ENCODE data around the gene KCNQ1.

KCNQ1 gene

DNA sequence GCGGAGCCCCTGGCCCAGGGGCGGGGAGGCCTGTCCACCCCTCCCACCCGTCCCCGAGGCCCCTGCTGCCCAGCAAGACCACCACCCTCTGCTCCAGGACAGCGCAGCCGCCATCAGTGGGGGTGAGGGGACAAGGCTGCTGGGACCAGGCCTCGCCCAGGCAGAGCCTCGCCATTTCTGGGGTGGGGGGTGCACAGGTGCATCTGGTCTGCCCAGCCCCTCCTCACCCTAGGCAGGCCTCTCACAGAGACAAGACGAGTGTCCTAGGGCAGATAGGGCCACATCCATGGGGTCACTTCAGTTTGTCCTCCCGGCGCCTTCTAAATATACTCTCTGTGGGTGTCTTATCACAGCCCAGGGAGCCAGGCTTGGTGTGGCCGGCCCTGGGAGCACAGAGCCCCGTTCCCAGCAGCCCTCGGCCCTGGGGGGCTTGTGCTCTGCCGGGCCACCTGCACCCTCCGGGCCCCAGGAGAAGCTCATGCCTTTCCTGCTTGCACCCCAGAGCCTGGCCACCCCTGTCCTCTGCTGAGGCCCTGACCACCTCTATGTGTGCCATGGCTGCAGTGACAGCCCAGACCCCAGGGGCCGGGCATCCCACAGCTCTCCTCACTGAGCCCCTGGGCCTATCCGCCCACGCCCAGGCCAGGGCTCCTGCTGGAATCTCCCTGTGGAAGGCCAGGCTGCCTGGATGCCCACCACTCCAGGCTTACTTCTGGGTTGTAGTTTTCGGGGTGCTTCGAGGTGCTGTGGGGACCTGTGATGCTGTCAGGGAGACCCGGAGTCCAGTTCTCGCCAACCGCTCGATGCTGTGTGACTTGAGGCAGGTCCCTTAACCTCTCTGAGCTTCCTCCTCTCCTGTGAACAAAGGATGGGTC lies 70.8 kb downstream of the KCNQ1 start:
- no peak for DNase-seq

DNA sequence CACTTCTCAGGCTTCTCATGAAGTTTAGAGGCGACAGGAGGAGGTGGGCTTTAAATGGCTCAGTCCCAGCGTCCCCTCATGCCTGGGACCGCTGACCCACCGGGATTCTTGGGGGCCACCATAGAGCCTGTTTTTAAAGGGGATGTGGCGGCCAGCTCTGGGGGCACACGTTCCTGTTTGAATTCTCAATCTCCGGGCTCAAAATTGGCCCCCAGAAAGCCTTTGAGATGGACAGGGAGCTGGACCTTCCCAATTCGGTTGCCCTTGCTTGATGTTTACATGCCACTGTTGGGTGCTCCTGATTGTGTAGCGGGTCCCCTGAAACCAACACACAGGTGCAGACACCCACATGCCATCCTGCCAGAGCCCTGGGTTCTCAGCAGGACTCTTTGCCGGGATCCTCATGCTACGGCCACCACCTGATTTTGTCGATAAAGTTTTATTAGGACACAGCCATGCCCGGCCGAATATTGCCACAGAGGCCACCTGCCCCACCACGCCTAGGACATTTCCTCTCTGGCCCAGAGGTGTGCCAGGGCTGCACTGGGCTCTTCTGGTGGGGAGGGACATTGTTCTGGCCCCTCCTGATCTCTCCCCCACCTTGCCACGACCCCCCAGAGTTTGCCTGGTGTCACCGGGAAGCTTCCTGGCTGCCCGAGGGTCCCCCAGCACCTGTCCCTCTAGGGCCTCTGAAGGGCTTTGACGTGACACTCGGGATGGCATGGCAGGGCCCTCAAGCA lies 71.6 kb downstream of the KCNQ1 start:
- DNase-seq: no peak

DNA sequence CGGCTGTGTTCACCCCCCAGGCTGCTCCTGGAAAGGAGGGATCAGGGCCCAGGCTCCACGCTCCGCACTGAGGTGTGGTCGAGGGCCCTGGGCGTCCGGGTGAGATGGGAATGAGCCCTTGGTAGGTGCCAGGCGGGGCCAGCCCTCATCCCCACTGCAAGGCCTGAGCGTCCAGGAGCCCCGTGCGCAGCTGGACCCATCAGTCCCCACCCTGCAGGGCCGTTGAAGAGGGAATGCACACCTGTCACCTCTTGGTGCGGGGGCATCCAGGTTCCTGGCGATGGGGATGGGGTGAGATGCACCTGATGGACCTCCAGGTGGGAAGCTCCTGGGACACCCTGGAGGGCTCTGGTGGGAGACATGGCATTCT lies 72.2 kb downstream of the KCNQ1 start:
- DNase-seq: no peak

DNA sequence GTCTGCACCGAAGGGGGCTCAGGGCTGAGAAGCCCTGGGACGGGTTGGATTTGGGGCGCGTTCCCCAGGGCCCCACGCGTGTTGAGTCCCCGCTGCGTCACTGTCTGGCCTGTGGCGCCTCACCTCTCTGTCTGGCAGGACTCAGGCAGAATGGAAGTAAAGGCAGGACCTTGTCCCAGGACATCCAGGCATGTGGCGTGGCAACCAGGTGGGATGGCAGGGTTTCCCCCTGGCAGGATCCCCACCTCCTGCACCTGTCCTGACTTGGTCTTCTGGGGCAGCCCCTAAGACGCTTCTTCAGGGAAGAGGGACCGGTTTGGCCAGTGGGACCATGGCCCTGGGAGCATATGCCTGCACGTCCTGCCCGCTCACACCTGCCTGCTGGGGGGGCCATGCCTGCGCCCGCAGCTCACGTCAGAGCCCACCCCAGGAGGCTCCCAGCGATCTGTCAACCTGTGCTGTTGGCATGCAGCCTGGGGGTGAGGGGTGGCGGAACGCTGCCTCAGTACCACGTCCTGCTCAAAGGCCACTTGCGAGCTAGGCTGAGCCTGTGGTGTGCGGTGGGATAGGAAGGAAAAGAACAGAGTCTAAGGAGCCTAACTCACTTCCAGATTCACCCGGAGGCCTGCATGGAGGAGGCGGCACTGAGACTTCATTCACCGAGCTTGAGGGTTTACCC lies 72.7 kb downstream of the KCNQ1 start:
- no peak for DNase-seq

DNA sequence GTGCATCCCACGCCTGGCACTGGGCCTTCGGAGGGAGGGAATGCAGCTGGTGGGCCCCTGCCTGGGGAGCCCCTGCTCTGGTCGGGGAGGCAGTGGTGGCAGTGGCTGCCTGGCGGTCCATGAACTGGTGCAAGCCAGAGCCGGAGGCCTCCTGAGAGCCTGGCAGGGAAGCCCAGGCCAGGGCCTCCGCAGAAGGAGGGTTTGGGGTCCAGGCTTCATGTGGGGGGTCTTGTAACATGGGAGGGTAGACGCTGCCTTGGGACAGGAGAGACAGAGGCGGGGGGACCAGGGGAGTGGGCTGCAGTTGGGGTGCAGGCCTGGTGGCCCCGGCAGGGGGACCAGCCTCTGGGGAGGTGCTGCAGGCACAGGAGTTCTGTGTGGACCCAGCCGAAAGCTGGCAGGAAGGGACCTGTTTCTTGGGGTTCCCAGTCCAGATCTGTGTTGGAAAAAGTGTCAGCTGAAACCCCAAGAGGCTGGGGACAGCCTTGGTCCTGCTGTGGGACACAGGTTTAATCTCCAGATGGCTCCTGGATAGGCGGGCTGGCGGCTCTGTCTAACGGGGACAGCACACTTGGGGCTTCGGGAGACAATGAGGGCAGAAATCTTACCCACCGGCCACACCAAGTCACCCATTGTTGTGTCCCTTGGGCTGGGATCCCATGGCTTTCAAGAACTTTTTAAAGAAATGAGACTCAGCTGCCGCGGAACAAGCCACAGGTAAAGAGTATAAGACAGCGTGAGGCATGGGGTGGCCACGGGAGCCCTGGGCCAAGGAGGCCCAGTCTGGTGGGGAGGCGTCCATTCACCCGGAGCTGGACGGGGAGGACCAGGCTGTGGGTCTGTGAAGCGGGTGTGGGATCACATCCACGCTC lies 73.5 kb downstream of the KCNQ1 start:
- DNase-seq: no peak

DNA sequence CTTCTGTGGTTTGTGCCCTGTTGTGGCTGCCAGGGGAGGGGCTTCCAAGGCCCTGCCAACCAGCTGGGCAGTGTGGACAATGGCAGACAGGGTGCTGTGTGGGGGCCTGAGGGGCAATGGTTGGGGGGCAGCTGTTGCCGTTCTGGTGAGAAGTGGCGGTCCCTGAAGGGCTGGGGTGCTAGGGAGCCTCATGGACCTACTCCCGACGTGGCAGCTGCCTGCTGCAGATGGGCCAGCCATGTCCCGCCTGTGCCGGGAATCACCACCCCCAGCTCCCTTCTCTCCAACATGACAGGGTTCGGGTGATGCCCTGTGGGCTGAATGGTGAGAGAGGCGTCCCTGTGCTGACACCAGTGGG lies 74.2 kb downstream of the KCNQ1 start:
- no peak for DNase-seq

DNA sequence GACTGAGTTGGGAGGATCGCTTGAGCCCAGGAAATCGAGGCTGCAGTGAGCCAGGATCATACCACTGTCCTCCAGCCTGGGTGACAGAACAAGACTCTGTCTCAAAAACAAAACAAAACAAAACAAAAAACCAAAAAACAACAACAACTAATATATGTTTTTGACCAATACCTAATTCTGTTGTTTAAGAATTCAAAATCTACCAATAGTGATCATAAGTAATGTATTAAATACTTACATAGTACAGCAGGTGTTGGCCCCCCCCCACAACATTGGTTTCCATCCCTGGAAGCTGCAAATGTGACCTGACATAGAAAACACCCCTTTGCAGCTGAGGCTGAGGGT lies 74.7 kb downstream of the KCNQ1 start:
- DNase-seq: no peak

DNA sequence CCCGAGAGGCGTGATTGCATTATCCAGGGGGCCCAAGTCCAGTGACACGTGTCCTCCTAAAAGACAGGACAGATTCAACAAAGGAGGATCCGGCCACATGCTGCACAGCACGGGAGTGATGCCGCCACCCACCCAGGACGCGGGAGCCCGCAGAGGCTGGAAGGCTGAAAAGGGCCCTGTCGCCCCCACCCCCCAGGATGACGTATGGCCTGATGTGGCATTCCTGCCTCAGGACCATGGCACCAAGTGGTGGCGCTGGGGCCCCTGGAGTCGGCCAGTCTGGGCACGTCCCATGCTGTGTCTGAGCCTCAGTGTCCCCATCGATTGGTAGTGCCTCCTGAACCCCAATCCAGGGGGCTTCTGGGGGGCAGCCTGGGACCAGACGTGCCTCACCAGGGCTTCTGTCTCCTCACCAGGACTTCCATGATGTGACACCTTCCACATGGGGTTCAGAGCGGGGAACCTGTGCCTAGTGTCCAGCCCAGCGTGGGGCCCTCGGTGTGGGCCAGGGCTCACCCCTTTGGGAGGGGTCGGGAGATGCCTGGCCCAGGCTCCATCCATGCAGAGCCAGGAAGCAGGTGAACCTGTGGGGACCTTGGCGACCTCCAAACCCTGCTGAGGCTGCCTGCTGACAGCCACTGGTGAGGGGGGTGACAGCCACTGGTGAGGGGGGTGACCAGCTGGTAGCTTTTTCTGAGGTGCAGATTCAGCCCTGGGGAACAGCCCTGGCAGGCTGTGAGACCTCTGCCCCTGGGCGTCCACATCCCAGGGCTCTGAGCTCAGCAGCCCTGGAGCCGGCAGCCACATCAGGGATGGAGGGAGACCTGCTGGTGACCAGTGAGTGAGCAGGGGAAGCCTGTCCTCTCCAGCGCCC lies 75.3 kb downstream of the KCNQ1 start:
- no peak for DNase-seq

DNA sequence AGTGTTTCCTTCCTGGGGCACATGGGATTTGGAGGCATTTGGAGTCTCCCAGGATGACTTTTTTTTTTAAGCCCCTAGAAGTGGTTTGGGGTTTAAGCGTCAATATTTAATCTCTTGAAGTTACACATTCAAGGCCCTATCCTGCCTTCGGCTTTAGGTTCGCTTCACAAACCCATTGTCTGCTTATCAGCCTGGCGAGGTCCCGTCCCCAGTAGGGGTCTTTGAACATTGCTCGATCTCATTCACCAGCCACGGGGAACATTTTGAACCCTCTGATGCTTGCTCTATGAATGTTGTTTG lies 75.9 kb downstream of the KCNQ1 start:
- DNase-seq: no peak

DNA sequence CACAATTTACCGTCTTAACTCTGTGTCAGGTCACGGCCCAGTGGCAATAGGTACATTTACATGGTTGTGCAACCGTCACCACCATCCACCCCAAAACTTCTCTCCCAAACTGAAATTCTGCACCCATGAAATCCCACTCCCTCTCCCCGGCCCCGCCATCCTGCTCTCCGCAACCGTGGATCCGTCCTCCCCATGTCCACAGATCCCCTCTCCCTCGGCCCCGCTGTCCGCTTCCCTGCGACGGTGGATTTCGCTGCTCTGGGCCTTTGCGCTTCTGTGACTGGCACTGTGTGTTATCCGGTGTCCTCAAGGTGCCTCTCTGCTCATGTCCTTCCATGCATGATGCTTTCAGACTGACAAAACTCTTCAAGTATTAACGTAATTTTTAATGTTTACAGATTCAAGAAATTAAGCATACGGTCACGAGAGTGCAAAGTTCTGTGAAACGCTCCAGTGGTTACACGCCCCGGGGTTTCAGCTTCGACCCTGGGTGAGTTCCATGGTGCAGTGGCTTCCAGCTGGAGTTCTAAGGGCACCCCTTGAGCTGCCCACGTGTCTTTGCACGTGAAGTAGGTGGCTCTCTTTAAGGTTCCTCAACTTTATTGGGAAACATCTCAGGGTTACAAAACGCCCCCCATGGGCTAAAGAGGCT lies 76.4 kb downstream of the KCNQ1 start:
- DNase-seq: no peak

DNA sequence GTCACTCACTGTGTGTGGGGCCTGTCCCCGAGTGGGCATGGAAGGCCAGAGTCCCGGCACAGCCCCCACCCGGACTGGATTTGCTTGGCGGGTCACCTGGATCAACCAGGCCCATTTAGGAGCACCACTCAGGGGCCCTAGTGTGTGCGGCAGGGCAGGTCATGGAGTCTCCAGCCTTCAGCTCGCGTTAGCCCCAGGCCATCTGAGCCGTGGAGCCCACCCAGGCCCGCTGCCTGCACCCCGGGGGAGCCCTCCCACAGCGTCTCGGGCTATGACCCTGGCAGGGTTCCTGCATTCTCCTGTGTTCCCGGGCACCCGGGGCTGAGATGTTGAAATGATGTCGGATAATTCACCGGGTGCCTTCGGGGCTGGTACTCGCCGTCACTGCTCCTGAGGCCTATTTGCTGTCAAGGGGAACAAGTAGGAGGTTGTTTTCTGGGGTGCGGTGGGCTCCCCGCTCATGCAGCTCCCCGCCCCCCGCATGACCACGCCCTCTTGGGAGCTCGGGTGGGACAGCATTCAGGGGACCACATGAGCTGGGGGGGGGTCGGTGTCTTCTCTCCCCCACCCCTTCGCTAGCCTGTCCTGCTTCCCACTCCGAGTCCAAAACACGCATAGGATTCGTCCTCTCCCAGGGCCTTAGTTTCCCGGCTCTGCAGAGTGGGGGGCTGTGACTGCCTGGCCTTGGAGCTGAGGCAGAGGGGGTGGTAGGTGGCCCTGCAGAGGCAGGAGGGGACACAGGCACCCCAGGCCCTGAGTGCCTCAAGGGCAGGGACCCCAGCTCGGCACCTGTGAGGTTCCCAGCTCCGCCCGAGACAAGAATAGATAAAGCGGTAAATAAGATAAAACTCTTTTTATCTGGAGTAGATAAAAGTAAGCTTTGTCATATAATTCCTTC lies 77.2 kb downstream of the KCNQ1 start:
- DNase-seq: no peak

DNA sequence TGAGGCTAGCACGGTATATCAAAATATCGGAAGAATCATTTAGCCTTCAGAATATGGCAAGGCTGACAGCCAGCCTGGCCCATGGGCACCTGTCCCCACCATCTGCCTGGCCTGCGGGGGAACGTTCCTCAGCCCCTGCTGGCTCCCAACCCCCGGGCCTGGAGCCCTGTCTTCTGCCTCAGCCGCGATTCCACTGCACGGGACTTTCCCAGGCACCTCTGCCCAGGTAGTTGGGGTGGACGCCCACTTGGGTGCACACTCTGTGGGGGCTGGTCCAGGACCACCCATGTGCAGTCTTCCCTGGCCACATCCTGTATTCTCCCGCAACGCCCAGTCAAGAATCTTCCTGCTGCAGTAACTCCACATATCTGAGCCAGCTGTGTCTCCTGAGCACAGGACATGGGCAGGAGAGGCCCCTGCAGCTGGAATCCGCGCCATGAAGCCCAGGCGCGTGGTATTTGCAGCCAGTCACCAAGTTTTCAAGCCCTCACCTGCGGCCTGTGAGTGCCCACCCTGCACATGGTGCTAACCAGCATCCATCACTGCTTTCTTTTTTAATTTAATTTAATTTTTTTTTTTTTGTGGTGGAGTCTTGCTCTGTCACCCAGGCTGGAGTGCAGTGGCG lies 77.9 kb downstream of the KCNQ1 start:
- no peak for DNase-seq

DNA sequence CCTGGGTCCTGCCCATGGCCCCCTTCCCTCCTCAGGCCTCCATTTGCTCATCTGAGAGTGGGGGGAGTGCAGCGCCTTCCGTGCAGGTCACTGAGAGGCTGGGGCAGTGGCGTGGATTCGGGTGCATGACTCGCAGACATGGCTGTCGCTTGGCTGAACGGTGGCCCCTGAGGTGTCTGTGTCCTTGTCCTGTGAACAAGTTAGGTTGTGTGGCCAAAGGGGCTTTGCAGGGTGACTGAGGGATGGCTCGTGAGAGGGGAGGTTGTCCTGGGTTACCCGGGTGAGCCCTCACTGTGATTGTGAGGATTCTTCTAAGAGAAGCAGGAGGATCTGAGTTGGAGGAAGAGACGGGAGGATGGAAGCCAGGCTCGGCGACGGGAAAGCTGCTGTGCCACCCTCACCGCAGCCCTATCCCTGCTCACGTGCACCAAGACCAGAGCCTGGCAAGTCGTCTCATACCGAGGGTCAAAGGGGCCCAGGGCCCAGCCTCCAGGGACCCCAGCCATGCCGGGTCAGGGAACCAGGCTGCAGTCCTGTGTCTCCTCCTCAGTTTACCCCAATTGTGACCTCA lies 79.1 kb downstream of the KCNQ1 start:
- DNase-seq: no peak

DNA sequence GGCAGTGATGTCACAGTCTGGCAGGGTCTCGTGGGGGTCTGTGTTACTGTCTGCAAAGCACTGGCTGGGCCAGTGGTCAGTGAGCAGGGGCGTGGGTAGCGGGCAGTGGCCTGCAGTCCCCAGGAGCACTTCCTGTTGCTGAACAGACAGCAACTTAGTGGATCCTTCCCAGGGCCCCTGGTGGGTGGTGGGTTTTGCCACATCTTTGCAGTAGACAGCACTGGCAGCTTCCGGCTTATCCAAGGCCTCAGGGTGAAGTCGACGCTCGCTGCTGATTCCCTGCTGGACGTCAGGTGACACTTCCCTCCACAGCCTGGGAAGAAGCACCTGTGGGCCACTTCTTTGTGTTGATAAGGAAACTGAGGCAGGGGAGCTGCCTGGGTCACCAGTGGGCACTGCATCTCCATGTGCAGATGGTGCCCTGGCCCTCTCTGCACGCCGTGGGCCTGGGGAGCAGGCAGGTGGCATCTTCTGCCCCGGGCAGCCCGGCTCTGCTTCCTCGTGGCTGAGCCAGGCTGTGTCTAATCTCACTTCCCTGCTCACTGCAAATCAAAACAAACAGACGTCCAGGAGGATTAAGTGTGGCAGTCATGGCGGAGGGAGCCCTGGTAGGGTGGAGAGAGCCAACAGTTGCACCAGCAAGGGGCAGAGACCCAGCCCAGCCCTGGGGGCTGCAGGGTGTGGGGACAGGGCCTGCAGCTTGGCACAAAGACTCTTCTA lies 79.8 kb downstream of the KCNQ1 start:
- DNase-seq: no peak

DNA sequence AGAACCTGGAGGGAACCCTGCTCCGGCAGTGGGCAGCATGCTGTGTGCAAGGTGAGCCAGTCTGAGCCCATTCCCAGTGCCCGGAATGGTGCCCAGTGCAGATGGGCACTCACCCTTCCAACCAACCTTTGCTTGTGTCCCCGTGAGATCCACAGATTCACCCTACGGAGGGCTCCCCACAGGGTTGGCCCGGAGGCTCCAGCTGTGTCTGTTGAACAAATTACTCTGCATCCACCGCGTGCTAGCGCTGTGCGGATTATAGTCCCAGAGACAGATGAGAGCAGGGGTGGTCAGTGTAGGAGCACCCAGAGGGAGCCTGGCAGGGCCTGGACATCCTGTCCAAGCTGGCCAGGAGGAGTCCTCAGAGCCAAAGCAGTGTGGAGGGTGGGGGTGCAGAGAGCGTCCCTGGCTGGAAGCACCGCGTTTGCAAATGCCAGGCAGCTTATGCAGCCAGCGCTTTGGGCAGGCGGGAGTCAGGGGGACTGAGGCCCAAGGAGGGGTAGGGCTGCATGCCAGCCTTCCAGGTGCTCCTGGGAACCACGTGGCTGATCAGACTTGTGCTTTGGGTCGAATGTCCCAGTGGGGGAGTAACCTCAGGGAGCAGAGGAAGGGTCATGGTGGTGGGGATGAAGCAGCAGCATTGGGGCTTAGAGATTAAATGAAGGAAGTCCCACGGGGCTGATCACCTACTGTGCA lies 80.5 kb downstream of the KCNQ1 start:
- DNase-seq: no peak

DNA sequence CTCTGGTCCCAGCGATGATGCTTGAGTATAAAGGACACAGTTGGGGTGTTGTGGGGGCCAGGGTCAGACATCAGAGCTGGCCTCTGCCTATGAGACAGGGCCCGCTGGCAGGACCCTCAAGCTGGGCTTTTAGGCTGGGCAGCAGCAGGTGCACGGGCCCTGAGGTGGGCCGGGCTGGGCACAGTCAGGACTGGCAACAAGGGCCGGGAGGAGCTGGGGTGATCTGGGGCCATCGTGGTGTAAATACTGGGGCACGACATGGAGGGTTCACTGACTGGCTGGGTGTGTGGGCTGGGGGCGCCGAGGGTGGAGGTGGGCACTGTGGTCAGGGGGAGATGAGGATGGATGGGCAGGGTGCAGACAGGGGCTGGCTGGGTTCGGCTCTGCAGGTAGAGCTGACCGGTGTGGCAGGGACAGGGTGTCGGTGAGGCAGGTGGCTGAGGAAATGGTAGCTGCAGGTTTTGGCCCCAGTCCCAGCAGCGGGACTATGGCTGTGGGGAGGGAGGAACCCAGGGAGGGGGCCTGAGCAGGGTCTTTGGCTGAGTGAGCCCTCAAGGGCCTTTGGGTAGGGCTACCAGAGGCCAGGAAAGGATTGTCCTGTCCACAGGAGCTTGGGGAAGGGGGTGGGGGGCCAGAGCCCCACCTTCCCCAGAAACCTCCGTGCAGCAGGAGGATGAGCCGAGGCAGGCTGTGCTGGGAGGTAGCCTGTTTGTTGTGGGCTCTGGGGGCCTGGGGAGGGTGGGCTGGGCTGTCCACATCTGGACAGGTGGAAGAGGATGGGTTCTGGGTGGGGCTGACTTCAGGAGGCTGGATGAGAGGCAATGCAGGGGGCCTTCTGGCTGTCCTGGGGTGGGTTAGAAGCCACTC lies 81.4 kb downstream of the KCNQ1 start:
- DNase-seq: peak; percentile 12

DNA sequence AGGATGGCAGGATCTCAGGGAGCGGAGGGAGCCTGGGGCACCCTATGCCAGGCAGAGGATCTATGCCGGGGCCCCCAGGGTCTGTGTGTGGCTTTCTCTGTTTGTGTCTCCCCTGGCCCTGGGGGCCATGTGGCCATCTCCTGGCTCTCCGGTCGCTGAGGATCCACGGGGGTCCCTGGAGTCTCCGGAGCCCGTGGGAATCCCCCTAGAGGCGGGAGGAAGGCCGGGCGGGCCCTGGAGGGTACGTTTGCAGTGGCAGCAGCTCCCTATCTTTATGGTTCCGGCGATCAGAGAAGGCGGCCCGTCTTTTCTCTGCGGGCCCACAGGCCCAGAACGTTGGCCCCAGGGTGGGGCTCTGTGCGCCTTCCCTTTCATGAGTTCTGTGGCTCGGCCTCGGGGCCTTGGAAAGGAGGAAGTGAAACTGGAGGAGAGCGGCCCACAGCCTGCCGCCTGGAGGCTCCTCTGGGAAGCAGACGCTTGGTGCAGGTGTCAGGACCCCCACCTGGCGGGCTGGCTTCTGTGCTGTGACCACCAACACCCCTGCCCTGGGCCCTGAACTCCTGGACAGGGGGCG lies 82.1 kb downstream of the KCNQ1 start:
- no peak for DNase-seq

Data from DMS79 treated with DMSO at 0.1 percent for 48 hours (cell line).